SH-SY5Y (cell line): ENCODE measurements around the gene TM4SF4.

Experiments used
- GATA2 ChIP-seq: IDR thresholded peaks from 2 replicates; pipeline ENCODE4 v1.6.1; 2011; ENCODE audit warnings: mild to moderate bottlenecking, low read depth, low read length
- GATA3 ChIP-seq: IDR thresholded peaks from 2 replicates; pipeline ENCODE4 v1.6.1; 2011; ENCODE audit warnings: low read depth, mild to moderate bottlenecking, low read length, moderate library complexity

TM4SF4 gene

GRCh38 chr3:149486726-149487125 lies 12.2 kb downstream of the TM4SF4 start:
- no peak for TF ChIP-seq GATA2
- TF ChIP-seq GATA3 = no peak

DNA sequence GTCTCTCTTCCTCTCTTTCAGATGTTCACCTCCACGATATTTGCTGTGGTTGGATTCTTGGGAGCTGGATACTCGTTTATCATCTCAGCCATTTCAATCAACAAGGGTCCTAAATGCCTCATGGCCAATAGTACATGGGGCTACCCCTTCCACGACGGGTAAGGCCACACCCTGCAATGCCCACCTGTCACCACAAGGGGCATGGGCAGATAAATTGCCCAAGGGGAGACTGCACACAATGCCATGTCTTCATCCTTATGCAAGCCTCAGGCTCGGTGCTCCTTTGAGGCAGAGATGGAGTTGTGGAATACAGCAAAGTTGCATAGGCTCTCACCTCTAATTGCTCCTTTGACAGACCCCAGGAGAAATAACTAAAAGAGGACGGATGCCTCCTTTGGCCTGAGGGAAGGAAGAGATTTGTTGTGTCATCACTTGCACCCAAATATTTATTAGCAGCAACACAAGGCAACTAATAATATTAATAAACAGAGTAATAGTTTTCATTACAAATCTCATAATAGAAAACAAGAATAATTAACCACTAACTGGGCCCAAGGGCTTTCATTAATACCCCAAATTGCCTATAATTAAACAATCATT lies 13.2 kb downstream of the TM4SF4 start:
- no peak for TF ChIP-seq GATA3
- no peak for TF ChIP-seq GATA2

GRCh38 chr3:149489060-149489690 lies 14.7 kb downstream of the TM4SF4 start:
- no peak for TF ChIP-seq GATA3
- no peak for TF ChIP-seq GATA2

DNA sequence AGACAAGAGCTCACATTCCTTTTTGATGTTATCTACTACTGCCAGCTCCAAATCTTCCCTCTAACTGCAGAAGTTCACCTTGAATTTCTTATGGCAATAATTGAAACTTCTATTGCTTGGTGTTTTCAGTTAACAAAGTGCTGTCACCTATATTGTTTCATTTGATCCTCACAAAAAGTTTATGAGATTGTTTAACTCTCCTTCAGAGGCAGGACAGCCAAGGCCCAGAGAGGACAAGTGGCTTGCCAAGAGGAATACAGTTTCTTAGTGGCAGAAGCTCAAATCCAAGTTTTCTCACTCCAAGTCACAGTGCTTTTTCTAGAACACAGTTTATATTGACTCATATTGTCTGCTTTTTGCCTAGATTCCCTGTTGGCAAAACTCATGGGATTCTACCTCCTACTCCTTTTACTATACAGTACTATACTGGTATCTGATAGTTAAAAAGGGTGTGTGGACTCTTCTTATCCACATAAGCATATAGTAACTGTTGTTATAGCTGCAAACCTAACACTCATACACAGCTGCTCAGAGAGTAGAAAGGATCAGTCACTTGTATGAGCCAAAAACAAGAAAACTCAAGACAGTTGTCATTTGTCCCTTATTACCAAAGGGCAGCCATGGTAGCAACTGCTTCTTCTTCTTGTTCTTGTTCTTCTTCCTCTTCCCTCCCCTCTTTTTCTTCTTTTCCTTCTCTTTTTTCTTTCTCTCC lies 15.9 kb downstream of the TM4SF4 start:
- TF ChIP-seq GATA2 (no peak), GATA3 (no peak)

DNA sequence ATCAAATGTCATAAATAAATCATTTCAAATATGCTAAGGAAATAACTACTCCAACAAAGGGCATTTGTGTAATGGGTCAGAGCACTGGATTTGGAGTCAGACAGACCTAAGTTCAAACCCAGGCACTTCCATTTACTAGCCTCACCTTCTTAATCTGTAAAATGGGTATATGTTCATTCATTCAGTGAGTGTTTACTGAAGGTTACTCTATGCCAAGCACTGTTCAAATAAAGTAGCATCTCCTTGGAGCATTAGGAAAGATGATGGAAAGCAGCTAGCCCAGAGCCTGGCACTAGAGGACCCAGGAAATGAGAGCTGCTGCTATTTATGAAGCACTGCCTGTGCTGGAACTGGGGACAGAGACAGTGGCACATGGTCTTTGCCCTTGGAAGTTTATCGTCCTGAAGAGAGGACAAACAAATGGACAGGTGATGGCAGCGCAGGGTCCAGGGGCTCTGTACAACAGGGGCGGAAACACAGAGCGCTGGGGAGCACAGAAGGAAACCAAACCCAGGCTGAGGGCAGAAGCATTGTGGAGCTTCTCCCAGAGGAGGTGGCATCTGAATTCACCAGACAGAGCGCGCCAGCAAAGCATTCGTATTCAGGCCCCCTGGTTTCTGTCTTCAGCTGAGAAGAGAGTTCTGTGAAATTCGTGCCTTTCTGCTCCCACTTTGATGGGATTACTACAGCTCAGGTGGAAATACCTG lies 19.0 kb downstream of the TM4SF4 start:
- TF ChIP-seq GATA3 = no peak
- no peak for TF ChIP-seq GATA2

DNA sequence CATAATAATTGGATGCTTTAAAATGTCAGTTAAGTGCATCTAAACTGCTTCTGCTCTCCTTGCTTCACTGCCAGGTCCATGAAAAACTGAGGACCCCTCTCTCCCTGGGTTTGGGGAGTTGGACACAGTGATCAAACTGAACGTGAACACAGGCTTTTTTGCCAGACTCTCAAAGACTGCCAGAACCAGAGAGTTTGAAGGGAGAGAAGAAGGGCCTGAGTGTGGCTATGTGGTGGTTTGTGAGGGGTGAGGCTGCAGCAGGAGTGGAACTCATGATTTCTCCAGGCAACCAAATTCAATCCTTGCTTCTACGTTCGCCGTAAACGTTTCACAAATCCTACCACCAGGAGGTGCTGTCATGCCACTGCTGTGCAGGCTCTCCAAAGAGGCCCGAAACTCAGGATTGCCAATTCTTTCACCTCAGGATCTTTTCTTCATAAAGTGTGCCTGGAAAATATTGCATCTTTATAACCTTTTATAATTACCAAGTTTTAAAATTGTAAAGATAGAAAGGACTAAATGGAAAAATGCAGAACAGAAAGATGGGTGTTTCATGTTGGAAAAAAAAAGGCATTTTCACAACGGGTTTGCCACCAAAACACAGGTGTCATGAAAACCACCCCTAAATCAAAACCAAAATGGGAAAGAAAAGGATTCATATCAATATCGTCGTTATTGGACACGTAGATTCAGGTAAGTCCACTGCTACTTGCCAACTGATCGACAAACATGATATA lies 19.7 kb downstream of the TM4SF4 start:
- TF ChIP-seq GATA2 (no peak), GATA3 (no peak)

- TF ChIP-seq GATA3 (no peak), GATA2 (no peak)
Observed at GRCh38 chr3:149494759-149495580, 20.5 kb downstream of the TM4SF4 start.

DNA sequence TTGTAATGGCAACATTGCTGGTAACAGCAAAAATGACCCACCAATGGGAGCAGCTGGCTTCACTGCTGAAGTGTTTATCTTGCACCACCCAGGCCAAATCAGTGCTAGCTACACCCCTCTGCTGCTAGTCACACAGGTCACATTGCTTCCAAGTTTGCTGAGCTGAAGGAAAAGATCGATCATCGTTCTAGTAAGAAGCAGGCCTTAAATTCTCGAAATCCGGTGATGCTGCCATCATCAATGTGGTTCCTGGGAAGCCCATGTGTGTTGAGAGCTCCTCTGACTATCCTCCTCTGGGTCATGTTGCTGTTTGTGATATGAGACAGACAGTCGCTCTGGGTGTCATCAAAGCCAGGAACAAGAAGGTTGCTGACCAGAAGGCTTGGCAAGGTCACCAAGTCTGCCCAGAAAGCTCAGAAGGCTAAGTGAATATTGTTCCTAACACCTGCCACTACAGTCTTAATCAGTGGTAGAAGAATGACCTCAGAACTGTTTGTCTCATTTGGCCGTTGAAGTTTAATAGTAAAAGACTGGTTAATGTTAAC lies 21.2 kb downstream of the TM4SF4 start:
- no peak for TF ChIP-seq GATA2
- no peak for TF ChIP-seq GATA3

GRCh38 chr3:149496891-149497290 lies 22.4 kb downstream of the TM4SF4 start:
- TF ChIP-seq GATA3 (no peak), GATA2 (no peak)

- TF ChIP-seq GATA3 = no peak
- no peak for TF ChIP-seq GATA2
Observed at GRCh38 chr3:149497966-149498670, 23.6 kb downstream of the TM4SF4 start.

GRCh38 chr3:149501524-149501923 lies 27.0 kb downstream of the TM4SF4 start:
- TF ChIP-seq GATA2 = no peak
- TF ChIP-seq GATA3 = no peak

DNA sequence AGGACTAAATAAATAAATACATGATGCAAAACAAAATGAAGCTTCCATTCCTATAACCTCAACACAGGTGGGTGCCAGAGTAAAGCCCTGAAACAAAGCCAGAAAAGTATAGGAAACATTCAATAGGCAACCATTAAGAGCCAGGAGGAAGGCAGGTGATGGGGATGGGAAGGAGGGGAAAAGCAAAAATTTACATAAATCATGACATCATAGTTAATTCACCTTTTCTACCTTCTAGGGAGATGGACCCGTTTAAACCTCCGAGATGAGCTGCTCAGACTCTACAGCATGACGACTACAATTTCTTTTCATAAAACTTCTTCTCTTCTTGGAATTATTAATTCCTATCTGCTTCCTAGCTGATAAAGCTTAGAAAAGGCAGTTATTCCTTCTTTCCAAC lies 27.9 kb downstream of the TM4SF4 start:
- TF ChIP-seq GATA3 = no peak
- TF ChIP-seq GATA2 = no peak
